Non-pigmented ciliary epithelial cell (primary cell): Measurements from ENCODE around the gene CXorf65.

Experiments used
- DNase-seq: peaks from one replicate; pipeline ENCODE4 v3.0.0-alpha.2; 2010; ENCODE audit warnings: low read depth

CXorf65 gene

DNA sequence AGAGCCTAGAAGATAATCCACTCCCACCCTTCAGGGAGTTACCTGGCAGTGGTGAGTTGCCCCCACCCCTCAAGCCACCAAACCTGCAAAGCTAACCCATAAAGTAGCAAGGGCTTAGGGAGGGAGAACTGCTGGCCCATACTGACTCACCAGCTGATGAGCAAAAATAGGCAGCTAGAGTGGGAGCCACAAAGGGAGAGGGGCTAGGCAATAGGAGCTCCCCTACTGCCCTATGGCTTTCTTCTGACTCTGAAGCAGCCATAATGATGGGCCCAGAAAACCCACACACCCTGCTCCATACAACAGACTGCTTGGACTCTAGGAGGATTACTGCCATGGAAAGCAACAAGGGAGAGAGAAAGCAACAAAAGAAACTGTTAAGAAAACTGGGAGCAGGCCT is 46.4 kb downstream of the CXorf65 start:
- DNase-seq = no peak

DNA sequence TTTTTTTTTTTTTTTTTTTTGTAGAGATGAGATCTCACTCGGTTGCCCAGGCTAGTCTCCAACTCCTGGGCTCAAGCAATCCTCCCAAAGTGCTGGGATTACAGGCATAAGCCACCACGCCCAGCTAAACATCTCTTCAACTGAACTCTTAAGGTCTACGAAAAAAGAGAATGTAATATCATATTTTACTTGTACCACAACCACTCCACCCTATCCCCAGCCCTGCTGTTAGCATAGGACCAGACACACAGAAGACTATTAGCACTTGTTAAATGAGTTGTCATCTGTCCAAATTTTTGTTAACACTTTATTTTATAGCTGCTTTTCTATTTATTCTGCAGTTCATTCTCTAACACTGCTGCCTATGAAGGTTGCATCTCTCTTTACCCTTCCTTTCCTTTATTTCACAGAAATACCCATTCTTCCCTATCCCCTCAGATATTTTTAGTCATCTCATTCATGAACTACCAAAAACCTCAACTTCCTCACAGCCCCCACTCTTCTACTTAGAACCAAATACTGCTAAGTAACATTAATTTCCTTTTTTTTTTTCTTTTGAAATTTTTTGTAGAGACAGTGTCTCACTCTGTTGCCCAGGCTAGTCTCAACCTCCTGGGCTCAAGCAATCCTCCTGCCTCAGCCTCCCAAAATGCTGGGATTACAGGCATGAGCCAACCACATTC is 48.6 kb downstream of the CXorf65 start:
- no peak for DNase-seq

GRCh38 chrX:71056867-71057266 is 49.7 kb downstream of the CXorf65 start:
- no peak for DNase-seq
